Tibial nerve (tissue), 4 donors: ENCODE results near the gene OR2AT4.

Experiments used
- CTCF ChIP-seq, 5 experiments: fragments of 200-600 bp in 3 of 5; fragments of 450-650 bp in 2 of 5; sonication (generic) in 3 of 5; IDR thresholded peaks; one replicate each; pipeline ENCODE4 v1.5.1; 2016 to 2019; ENCODE audit warnings: antibody characterized with exemption in 5 of 5, mild to moderate bottlenecking in 3 of 5, moderate library complexity in 2 of 5
- EP300 ChIP-seq, 2 donors: sonication (generic); formaldehyde crosslinking; IDR thresholded peaks; one replicate each; pipeline ENCODE4 v1.6.1; 2017; ENCODE audit warnings: antibody characterized with exemption in 2 of 2, mild to moderate bottlenecking in 1 of 2
- POLR2A ChIP-seq, 2 donors: fragments of 450-650 bp; IDR thresholded peaks; one replicate each; pipeline ENCODE4 v1.6.1; 2017; ENCODE audit warnings: antibody characterized with exemption in 2 of 2, mild to moderate bottlenecking in 2 of 2, moderate library complexity in 2 of 2

GRCh38 chr11:75083217-75083605, 13.5 kb downstream of the OR2AT4 start:
- no peak for TF ChIP-seq CTCF (IDR thresholded peaks at IDR 0.05)
- TF ChIP-seq POLR2A (IDR thresholded peaks at IDR 0.05), result no peak
- TF ChIP-seq EP300 (IDR thresholded peaks at IDR 0.05), result no peak
